Activated T-helper 1 cell treated with anti-CD3 and anti-CD28 coated beads, Interleukin-12 subunit alpha, Interleukin-12 subunit beta, Interleukin-2, Interleukin-4 antibody, amounts not matched to agents 30 ng/mL and 10 ng/mL and 1 ng/mL, durations not matched to agents 14 hours and 24 hours and 36 hours (primary cell): ENCODE data around the gene ARHGAP27. TPM values are rescaled to one million over a fixed set of nuclear protein-coding genes. Genes with fewer than 3 reads are reported as not detected.
"Not testable (repeated sequence)": the region's sequence is repeated elsewhere in the genome, so short reads cannot be mapped to it uniquely, and the experiment has no call there.

ENCODE experiments used
- DNase-seq: peaks from one replicate; pipeline ENCODE4 v3.0.0; 2021; ENCODE audit warnings: low spot score
- H3K27ac Mint-ChIP-seq: one replicate; pipeline ENCODE4 v1.8.0; 2021; ENCODE audit warnings: mild to moderate bottlenecking, mixed read lengths
- H3K27me3 Mint-ChIP-seq: one replicate; pipeline ENCODE4 v1.8.0; 2022; ENCODE audit warnings: mild to moderate bottlenecking, moderate library complexity, mixed read lengths; ENCODE audit not compliant: insufficient read depth
- H3K36me3 Mint-ChIP-seq: one replicate; pipeline ENCODE4 v1.8.0; 2021; ENCODE audit warnings: low read depth, mixed read lengths
- H3K4me1 Mint-ChIP-seq: one replicate; pipeline ENCODE4 v1.8.0; 2021; ENCODE audit warnings: low read depth, mixed read lengths
- H3K4me3 Mint-ChIP-seq: one replicate; pipeline ENCODE4 v1.8.0; 2021; ENCODE audit warnings: mild to moderate bottlenecking, moderate library complexity, mixed read lengths
- H3K9me3 Mint-ChIP-seq: one replicate; pipeline ENCODE4 v1.8.0; 2021; ENCODE audit warnings: mixed read lengths
- intact Hi-C: fragments of 100-400 bp; cut with micrococcal nuclease; formaldehyde crosslinking; loops from one replicate; pipeline ENCODE4 v1.15.1; 2024
- total RNA-seq: library from RNA; stranded (reverse); gene quantifications from 2 replicates; pipeline ENCODE4 v1.2.3, GENCODE V29; 2022

Gene ARHGAP27
- total RNA-seq, 1 donor from 2014 or later = 59.1 TPM

DNA sequence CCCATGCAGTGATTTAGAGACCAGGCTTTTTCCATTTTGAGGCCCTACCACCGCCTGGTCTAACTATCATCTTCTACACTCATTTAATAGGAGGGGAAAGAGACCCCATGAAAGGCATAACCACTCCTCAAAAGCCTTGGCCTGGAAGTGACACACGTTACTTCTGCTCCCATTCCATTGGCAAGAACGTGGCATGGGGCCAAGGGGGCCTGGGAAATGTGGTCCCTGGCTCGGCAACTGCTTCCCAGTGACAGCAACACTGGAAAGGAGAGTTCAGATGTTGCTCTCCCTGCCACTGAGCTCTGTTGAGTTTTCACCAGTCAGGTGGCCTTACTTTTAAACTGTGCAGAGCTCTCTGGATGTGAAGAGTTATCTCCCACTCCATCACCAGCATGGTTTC lies 70.7 kb downstream of the ARHGAP27 start:
- peaks cover 16% of the 10 kb centered on the region for H3K27me3 Mint-ChIP-seq
- no peak for DNase-seq
- no peak overlapping the region for H3K27ac Mint-ChIP-seq
- H3K9me3 Mint-ChIP-seq = peaks cover 11% of the 10 kb centered on the region
- H3K4me1 Mint-ChIP-seq = peaks cover 9% of the 10 kb centered on the region
- intact Hi-C loops = no loop called here
- H3K36me3 Mint-ChIP-seq = no peaks in the 10 kb centered on the region
- H3K4me3 Mint-ChIP-seq = no peak overlapping the region

GRCh38 chr17:45361451-45361850 lies 71.2 kb downstream of the ARHGAP27 start:
- H3K36me3 Mint-ChIP-seq = no peaks in the 10 kb centered on the region
- H3K27me3 Mint-ChIP-seq = peaks cover 16% of the 10 kb centered on the region
- DNase-seq = no peak
- H3K9me3 Mint-ChIP-seq = peaks cover 11% of the 10 kb centered on the region
- no peak overlapping the region for H3K27ac Mint-ChIP-seq
- intact Hi-C loops = no loop called here
- no peak overlapping the region for H3K4me3 Mint-ChIP-seq
- peaks cover 9% of the 10 kb centered on the region for H3K4me1 Mint-ChIP-seq

GRCh38 chr17:45357364-45357997 lies 75.2 kb downstream of the ARHGAP27 start:
- Mint-ChIP-seq H3K4me3 (no peak overlapping the region), H3K9me3 (peaks cover 6% of the 10 kb centered on the region), H3K27ac (no peak overlapping the region), H3K27me3 (peaks cover 15% of the 10 kb centered on the region), H3K4me1 (peaks cover 29% of the 10 kb centered on the region), H3K36me3 (peaks cover 2% of the 10 kb centered on the region)
- DNase-seq = no peak
- intact Hi-C loops = no loop called here

- H3K36me3 Mint-ChIP-seq = peaks cover 2% of the 10 kb centered on the region
- H3K27ac Mint-ChIP-seq = no peak overlapping the region
- H3K9me3 Mint-ChIP-seq = peaks cover 17% of the 10 kb centered on the region
- intact Hi-C loops = no loop called here
- peaks cover 34% of the 10 kb centered on the region for H3K4me1 Mint-ChIP-seq
- peaks cover 11% of the 10 kb centered on the region for H3K27me3 Mint-ChIP-seq
- DNase-seq = no peak
- H3K4me3 Mint-ChIP-seq = no peak overlapping the region
Observed at GRCh38 chr17:45355087-45355486, 77.6 kb downstream of the ARHGAP27 start.

GRCh38 chr17:45353043-45353442 lies 79.6 kb downstream of the ARHGAP27 start:
- no peak overlapping the region for H3K27ac Mint-ChIP-seq

DNA sequence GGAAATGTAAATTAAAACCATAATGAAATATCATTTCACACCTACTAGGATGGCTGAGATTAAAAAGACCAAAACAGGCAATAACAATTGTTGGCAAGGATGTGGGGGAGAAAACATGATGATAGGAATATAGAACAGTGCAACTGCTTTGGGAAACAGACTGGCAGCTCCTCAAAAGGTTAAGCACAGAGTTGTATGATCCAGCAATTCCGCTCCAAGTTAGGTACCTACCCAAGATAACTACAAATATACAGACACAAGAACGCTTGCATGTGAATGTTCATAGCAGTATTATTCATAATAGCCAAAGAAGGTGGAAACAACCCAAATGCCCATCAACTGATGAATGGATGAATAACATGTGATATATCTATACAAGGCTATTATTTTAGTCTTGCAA lies 80.8 kb downstream of the ARHGAP27 start:
- peaks cover 18% of the 10 kb centered on the region for H3K27me3 Mint-ChIP-seq
- H3K36me3 Mint-ChIP-seq = peaks cover 2% of the 10 kb centered on the region
- no peak for DNase-seq
- peaks cover 26% of the 10 kb centered on the region for H3K4me1 Mint-ChIP-seq
- H3K27ac Mint-ChIP-seq = no peak overlapping the region
- intact Hi-C loops = no loop called here
- H3K4me3 Mint-ChIP-seq = no peak overlapping the region
- peaks cover 17% of the 10 kb centered on the region for H3K9me3 Mint-ChIP-seq

More at GRCh38 chr17:45353043-45353442, 79.6 kb downstream of the ARHGAP27 start:
- intact Hi-C loops = loop anchor here (1.0 kb wide), 2 partner anchors 32 to 36 kb away; partner anchors contain the start of gene MAP3K14
- Mint-ChIP-seq H3K9me3 (peaks cover 17% of the 10 kb centered on the region), H3K36me3 (peaks cover 2% of the 10 kb centered on the region), H3K4me3 (peak overlapping the region; percentile 13), H3K4me1 (peaks cover 34% of the 10 kb centered on the region), H3K27me3 (peaks cover 15% of the 10 kb centered on the region)
- peak; percentile 32 for DNase-seq

DNA sequence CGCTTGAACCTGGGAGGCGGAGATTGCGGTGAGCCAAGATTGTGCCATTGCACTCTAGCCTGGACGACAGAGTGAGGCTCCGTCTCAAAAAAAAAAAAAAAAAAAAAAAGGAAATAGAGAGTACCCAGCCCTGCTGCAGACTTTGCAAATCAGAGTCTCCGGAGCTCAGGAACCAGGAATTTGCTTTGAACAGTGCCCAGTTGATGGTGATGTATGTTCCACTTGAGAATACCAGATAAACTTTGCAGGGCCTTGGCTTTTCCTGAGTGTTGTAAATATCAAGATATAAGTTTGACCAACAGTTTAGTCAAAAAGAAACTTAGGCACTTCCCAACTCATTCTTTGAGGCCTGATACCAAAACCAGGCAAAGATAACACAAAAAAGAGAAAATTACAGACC lies 85.2 kb downstream of the ARHGAP27 start:
- Mint-ChIP-seq H3K27ac (no peak overlapping the region), H3K4me3 (no peak overlapping the region), H3K9me3 (peaks cover 14% of the 10 kb centered on the region), H3K4me1 (peaks cover 5% of the 10 kb centered on the region), H3K36me3 (no peaks in the 10 kb centered on the region), H3K27me3 (peaks cover 17% of the 10 kb centered on the region)
- intact Hi-C loops = no loop called here
- no peak for DNase-seq

DNA sequence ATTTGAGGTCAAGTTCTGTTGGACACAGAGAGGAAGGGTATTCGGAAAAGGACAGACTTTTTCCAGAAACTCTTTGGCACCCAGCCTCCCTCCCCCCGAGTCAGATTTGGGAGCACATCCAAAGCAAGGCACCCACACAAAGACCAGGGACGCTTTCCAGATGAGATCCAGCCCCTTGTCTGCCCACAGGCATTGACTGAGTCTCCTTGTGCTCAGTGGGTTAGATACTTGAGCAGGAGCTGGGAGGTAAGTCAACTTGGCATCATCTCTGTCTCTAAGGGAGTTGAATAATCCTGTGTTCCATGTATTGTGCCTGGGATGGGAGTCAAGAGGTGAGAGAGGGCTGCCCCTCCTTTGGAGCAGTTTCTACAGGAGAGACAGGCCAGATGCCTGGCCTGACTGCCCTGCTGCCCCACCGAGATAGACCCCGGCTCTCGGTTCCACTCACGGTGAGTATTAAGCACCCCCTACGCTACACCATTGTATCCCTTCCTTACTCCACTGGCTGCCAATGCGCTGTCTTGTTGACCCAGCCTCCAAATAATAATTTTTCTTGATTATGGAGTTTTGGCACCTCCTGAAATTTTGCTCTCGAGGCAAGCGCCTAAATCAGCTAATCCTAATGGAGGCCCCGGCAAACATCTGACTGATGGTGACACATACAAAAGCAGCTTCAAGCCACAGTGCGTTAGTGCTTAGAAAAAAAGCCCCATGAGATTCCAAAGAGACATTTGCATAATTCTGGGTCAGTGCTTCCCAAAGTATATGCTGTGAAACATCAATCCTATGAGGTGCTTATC lies 86.3 kb downstream of the ARHGAP27 start:
- Mint-ChIP-seq H3K4me1 (no peaks in the 10 kb centered on the region), H3K27me3 (peaks cover 17% of the 10 kb centered on the region), H3K9me3 (peaks cover 5% of the 10 kb centered on the region), H3K27ac (no peak overlapping the region), H3K4me3 (no peak overlapping the region), H3K36me3 (no peaks in the 10 kb centered on the region)
- DNase-seq = no peak
- intact Hi-C loops = no loop called here

GRCh38 chr17:45345554-45346215 lies 87.0 kb downstream of the ARHGAP27 start:
- Mint-ChIP-seq H3K4me3 (no peak overlapping the region), H3K4me1 (no peaks in the 10 kb centered on the region), H3K9me3 (no peaks in the 10 kb centered on the region), H3K27me3 (peaks cover 14% of the 10 kb centered on the region), H3K27ac (no peak overlapping the region), H3K36me3 (no peaks in the 10 kb centered on the region)
- no peak for DNase-seq
- intact Hi-C loops = no loop called here

GRCh38 chr17:45345246-45345553 lies 87.5 kb downstream of the ARHGAP27 start:
- Mint-ChIP-seq H3K4me1 (no peaks in the 10 kb centered on the region), H3K9me3 (no peaks in the 10 kb centered on the region), H3K27me3 (peaks cover 14% of the 10 kb centered on the region), H3K27ac (no peak overlapping the region), H3K36me3 (no peaks in the 10 kb centered on the region), H3K4me3 (no peak overlapping the region)
- DNase-seq = no peak
- intact Hi-C loops = no loop called here

DNA sequence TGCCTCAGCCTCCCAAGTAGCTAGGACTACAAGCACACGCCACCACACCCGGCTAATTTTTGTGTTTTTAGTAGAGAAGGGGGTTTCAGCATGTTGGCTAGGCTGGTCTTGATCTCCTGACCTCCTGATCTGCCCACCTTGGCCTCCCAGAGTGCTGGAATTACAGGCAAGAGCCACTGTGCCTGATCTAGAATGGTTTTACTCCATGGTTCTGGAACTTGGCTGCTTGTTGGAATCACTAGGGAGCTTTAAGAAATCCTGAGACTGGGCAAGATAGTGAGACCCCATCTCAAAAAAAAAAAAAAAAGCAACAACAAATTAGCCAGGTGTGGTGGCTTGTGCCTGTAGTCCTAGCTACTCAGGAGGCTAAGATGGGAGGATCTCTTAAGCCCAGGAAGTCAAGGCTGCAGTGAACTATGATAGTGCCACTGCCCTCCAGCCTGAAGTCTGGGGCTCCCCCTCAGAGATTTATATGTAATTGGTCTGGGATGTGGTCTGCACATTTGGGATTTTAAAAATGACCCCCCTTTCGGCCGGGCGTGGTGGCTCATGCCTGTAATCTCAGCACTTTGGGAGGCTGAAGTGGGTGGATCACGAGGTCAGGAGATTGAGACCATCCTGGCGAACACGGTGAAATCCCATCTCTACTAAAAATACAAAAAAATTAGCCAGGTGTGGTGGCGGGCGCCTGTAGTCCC lies 88.6 kb downstream of the ARHGAP27 start:
- H3K36me3 Mint-ChIP-seq, H3K27ac Mint-ChIP-seq, H3K4me3 Mint-ChIP-seq, intact Hi-C loops, DNase-seq, H3K4me1 Mint-ChIP-seq, H3K9me3 Mint-ChIP-seq: not testable (repeated sequence)
- peaks cover 14% of the 10 kb centered on the region for H3K27me3 Mint-ChIP-seq
